ENCODE data around the gene CNN3. TPM values are rescaled to one million over a fixed set of nuclear protein-coding genes. Genes with fewer than 3 reads are reported as not detected.

The CNN3 gene
- polyA plus RNA-seq, 1 of the 3 experiments (the other 2 are of a cell fraction): 204 TPM

DNA sequence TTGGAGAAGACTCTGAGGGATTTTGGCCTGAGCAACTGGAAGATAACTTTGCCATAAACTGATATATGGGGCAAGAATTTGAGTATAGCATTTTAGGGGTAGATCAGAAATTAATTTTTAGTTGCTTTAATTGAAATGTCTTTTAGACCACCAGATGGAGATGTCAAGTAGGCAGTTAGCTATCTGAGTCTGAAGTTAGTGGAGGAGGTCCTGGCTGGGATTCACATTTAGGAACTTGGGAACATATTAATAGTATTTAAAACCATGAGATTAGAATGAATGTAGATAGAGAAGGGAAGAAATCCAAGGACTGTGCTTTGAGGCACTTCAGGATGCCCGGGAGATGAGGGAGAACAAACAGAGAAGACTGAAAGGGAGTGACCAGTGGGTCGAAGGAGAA is 74.1 kb downstream of the CNN3 start:
- 69% methylated on average over 2 of the region's 2 CpGs for WGBS (ENCODE audit: low lambda C conversion rate)
- Histone ChIP-seq H3K9me2 (no peaks in the 10 kb centered on the region), H3K27me3 (ENCODE audit: insufficient read depth) (no peaks in the 10 kb centered on the region), H3F3A (replicated peaks; ENCODE audit: insufficient read depth) (peaks cover 17% of the 10 kb centered on the region), H3K27ac (ENCODE audit: low read depth in 2 of 2, low read length in 1 of 2) (no peak overlapping the region), H3K79me2 (ENCODE audit: insufficient read depth) (no peaks in the 10 kb centered on the region), H3K9me3 (no peaks in the 10 kb centered on the region), H3K4me2 (no peak overlapping the region), H3K4me1 (ENCODE audit: control insufficient read depth in 1 of 2, insufficient read depth in 2 of 2, low read depth in 1 of 2, low read length in 1 of 2) (peaks cover 7 to 11% of the 10 kb centered on the region in 2 experiments; a peak in 3 of 4 replicates), H3K9ac (no peak overlapping the region), H2AFZ (ENCODE audit: low read depth) (no peak overlapping the region), H3K36me3 (replicated peaks in 1 of 2; ENCODE audit: control insufficient read depth in 1 of 2, insufficient read depth in 2 of 2, low read length in 1 of 2) (no peaks in the 10 kb centered on the region), H3K4me3 (ENCODE audit: low read depth in 2 of 2, low read length in 1 of 2) (no peak overlapping the region), H4K20me1 (ENCODE audit: insufficient read depth) (no peaks in the 10 kb centered on the region)
- ChIA-PET POLR2A (no interaction called here), CTCF (interaction anchor here (0.8 to 15.1 kb wide), 5 partner anchors 13 to 207 kb away, joined by 3 to 186 read pairs (median 36); partner anchors contain the start of gene CNN3)
- DNase-seq: no peak
- TF ChIP-seq FOXJ3 (CRISPR knock-in tag; IDR thresholded peaks at IDR 0.05): no peak
- TF ChIP-seq TCF12 (IDR thresholded peaks at IDR 0.05): no peak
- TF ChIP-seq, protein P1, sequence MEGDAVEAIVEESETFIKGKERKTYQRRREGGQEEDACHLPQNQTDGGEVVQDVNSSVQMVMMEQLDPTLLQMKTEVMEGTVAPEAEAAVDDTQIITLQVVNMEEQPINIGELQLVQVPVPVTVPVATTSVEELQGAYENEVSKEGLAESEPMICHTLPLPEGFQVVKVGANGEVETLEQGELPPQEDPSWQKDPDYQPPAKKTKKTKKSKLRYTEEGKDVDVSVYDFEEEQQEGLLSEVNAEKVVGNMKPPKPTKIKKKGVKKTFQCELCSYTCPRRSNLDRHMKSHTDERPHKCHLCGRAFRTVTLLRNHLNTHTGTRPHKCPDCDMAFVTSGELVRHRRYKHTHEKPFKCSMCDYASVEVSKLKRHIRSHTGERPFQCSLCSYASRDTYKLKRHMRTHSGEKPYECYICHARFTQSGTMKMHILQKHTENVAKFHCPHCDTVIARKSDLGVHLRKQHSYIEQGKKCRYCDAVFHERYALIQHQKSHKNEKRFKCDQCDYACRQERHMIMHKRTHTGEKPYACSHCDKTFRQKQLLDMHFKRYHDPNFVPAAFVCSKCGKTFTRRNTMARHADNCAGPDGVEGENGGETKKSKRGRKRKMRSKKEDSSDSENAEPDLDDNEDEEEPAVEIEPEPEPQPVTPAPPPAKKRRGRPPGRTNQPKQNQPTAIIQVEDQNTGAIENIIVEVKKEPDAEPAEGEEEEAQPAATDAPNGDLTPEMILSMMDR (IDR thresholded peaks at IDR 0.05): peak; percentile 37; the same call in 1 of the 2 replicates
- no peak for TF ChIP-seq GATA2 (CRISPR knock-in tag; IDR thresholded peaks at IDR 0.05)
- TF ChIP-seq CHD2 (IDR thresholded peaks at IDR 0.05; ENCODE audit: low read length, partially characterized antibody): no peak

DNA sequence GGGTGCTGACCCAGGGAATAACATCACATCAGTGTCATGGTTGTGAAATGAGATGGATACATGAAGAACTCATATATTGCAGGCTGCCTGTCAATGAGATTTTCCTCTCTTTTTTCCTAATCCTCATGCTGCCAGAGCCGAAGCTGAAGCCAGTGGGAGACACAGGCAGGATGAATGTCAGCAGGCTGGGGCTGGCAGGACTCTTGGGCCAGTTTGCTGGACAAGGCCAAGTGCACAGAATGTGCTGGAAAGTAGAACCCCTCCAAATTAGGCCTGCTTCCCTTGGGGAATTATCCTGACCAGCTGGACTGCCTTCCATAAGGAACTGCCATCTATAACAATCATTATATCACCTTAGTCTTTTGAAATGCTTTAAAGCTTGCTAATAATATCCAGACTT is 75.3 kb downstream of the CNN3 start:
- ChIA-PET CTCF (interaction anchor here (0.6 to 15.1 kb wide), 5 partner anchors 18 to 193 kb away, joined by 3 to 186 read pairs (median 6); no protein-coding TSS in a partner anchor), POLR2A (no interaction called here)
- Histone ChIP-seq H3K36me3 (replicated peaks in 1 of 2; ENCODE audit: control insufficient read depth in 1 of 2, insufficient read depth in 2 of 2, low read length in 1 of 2) (no peaks in the 10 kb centered on the region), H3K4me1 (ENCODE audit: control insufficient read depth in 1 of 2, insufficient read depth in 2 of 2, low read depth in 1 of 2, low read length in 1 of 2) (peaks cover 9 to 11% of the 10 kb centered on the region in 2 experiments; a peak in 3 of 4 replicates), H3K9me3 (no peaks in the 10 kb centered on the region), H3F3A (replicated peaks; ENCODE audit: insufficient read depth) (peaks cover 17% of the 10 kb centered on the region), H3K4me2 (no peak overlapping the region), H3K27ac (ENCODE audit: low read depth in 2 of 2, low read length in 1 of 2) (no peak overlapping the region), H3K9ac (no peak overlapping the region), H3K4me3 (ENCODE audit: low read depth in 2 of 2, low read length in 1 of 2) (no peak overlapping the region), H3K27me3 (ENCODE audit: insufficient read depth) (no peaks in the 10 kb centered on the region), H4K20me1 (ENCODE audit: insufficient read depth) (no peaks in the 10 kb centered on the region), H3K9me2 (no peaks in the 10 kb centered on the region), H2AFZ (ENCODE audit: low read depth) (no peak overlapping the region), H3K79me2 (ENCODE audit: insufficient read depth) (no peaks in the 10 kb centered on the region)
- DNase-seq: no peak
- 100% methylated on average over 1 of the region's 1 CpG for WGBS (ENCODE audit: low lambda C conversion rate)
- no peak for TF ChIP-seq EZH2phosphoT487 (IDR thresholded peaks at IDR 0.05; ENCODE audit: borderline replicate concordance, low read depth)
- TF ChIP-seq RAD21 (IDR thresholded peaks at IDR 0.05; ENCODE audit: low read length): no peak
- no peak for TF ChIP-seq MXI1 (IDR thresholded peaks at IDR 0.05; ENCODE audit: low read depth, low read length)
- TF ChIP-seq, protein P2, sequence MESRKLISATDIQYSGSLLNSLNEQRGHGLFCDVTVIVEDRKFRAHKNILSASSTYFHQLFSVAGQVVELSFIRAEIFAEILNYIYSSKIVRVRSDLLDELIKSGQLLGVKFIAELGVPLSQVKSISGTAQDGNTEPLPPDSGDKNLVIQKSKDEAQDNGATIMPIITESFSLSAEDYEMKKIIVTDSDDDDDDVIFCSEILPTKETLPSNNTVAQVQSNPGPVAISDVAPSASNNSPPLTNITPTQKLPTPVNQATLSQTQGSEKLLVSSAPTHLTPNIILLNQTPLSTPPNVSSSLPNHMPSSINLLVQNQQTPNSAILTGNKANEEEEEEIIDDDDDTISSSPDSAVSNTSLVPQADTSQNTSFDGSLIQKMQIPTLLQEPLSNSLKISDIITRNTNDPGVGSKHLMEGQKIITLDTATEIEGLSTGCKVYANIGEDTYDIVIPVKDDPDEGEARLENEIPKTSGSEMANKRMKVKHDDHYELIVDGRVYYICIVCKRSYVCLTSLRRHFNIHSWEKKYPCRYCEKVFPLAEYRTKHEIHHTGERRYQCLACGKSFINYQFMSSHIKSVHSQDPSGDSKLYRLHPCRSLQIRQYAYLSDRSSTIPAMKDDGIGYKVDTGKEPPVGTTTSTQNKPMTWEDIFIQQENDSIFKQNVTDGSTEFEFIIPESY (IDR thresholded peaks at IDR 0.05; ENCODE audit: borderline replicate concordance, low read depth): no peak
- TF ChIP-seq YY1 (IDR thresholded peaks at IDR 0.05; ENCODE audit: low read depth): no peak
- no peak for TF ChIP-seq MEF2A (IDR thresholded peaks at IDR 0.05; ENCODE audit: borderline replicate concordance, low read depth)
- no peak for TF ChIP-seq SIN3A (IDR thresholded peaks at IDR 0.05; ENCODE audit: borderline replicate concordance, low read depth, low read length)
- TF ChIP-seq, protein P3, sequence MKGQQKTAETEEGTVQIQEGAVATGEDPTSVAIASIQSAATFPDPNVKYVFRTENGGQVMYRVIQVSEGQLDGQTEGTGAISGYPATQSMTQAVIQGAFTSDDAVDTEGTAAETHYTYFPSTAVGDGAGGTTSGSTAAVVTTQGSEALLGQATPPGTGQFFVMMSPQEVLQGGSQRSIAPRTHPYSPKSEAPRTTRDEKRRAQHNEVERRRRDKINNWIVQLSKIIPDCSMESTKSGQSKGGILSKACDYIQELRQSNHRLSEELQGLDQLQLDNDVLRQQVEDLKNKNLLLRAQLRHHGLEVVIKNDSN (IDR thresholded peaks at IDR 0.05; ENCODE audit: borderline replicate concordance, low read depth): no peak
- TF ChIP-seq TEAD4 (IDR thresholded peaks at IDR 0.05; ENCODE audit: borderline replicate concordance, insufficient read depth): no peak
- no peak for TF ChIP-seq FOSL2 (IDR thresholded peaks at IDR 0.05; ENCODE audit: borderline replicate concordance, low read depth)
- TF ChIP-seq ELF1 (IDR thresholded peaks at IDR 0.05): no peak
- TF ChIP-seq JUND (IDR thresholded peaks at IDR 0.05): no peak
- no peak for TF ChIP-seq GATA2 (CRISPR knock-in tag; IDR thresholded peaks at IDR 0.05)
- TF ChIP-seq, protein P4, sequence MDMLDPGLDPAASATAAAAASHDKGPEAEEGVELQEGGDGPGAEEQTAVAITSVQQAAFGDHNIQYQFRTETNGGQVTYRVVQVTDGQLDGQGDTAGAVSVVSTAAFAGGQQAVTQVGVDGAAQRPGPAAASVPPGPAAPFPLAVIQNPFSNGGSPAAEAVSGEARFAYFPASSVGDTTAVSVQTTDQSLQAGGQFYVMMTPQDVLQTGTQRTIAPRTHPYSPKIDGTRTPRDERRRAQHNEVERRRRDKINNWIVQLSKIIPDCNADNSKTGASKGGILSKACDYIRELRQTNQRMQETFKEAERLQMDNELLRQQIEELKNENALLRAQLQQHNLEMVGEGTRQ (IDR thresholded peaks at IDR 0.05; ENCODE audit: borderline replicate concordance, low read depth, low read length): no peak
